HG02798 (cell line): ENCODE results near the gene DNASE1.

Experiments
- ATAC-seq: cut with Tn5 transposase; IDR thresholded peaks from one replicate; pipeline ENCODE4 v1.9.1; 2021; ENCODE audit warnings: mild to moderate bottlenecking; ENCODE audit not compliant: unreplicated experiment, poor library complexity

DNASE1 gene

DNA sequence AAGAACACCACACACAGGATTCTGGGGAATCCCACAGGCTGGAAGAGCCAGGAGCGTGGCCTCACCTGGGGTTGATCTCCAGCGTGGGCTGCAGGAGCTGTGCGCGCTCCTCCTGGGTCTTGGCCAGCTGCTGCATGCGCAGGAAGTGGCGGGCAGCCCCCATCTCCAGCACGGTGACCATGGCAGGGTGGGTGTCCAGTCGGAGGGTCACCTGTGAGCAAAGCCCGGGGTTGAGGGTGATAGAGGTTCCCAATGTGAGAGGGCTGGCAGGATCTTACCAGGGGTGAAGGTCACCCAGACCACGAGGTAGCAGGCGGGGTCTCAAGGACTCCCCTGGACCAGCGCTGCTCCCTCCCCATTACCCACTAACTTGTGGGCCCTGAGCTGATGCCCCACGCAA is 7.4 kb downstream of the DNASE1 start:
- ATAC-seq, result no peak

DNA sequence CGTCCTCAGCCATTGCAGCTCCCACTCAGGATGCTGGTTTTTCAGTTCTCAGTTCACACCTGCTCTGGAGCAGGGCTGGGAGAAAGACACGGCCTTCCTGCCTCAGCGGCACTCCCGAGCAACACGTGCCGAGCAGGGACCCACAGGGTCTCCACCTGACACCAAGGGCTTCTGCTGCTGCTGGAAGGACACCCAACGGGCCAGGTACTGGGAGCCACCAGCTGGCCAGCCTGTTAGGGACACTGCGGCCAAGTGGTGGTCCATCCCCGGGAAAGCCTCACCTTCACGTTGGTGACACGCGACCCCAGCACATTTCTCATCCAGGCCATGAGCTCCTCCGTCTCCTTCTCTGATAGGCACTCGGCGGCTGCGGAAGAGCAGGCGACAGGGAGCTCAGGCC is 8.1 kb downstream of the DNASE1 start:
- no peak for ATAC-seq

DNA sequence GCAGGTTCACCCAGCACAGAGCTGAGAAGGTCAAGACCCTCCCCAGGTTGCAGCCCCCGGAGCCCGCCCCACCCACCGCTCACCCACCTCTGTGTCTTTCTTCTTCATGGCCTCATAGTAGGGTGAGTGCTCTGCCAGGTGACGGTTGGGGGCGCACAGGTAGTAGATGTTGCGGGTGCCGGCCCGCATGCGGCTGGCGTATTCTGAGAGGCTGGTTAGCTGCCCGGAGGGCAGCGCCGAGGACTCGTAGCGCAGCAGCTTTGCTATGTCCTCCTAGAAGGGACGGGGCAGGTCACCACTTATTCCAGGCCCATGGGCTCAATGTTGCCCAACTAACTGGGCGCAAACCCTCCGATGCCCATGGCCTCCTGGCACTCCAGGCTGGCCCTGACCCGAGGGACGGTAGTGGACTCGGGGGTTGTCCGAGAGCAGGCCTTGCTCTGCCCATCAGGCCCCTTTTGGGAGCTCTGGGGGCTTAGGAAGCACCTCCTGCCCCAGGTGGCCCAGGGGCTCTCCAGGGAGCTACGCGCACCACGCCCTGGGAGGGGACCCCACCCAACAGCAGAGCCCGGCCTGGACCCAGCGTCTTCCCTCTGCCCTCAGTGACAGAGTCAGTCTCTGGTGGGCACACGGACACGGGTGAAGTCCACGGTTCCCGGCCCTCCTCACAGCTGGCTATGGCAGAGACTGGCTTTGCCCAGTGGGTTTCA is 9.9 kb downstream of the DNASE1 start:
- ATAC-seq, result no peak

DNA sequence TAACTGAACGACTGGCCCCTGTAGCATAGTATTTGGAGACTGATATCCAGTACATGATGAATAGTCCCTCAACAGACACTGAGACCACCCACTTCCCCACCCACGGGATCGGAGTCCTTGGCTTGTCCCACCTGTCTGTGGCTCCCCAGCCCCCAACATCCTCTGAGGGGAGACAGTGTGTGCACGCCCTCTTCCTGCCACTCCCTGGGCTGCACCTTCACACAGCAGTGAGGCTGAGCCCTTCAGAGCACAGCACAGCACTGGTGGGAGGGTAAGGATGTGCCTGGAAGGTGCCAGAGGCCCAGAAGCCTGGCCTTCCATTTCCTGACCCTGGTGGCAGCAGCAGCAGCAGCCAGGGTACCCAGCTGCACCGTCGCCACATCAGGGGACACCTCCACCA is 11.0 kb downstream of the DNASE1 start:
- ATAC-seq, result no peak

DNA sequence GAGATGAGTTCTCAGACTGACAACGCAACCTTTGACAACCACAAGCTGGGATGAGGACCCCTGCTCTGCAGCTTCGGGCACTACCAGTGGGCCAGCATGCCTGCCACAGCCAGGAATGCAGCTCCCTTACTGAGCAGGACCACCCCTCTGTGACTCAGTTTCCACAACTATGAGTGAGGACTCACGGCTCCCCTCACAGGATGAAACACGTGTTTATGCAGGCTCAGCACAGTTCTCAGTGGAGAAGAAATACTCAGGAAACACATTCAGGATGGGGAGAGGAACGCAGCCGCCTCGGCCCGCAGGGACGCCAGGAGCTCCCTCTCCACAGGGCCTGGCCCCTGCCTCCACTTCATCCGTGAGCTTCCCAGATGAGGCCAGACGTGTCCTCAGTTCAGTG is 14.1 kb downstream of the DNASE1 start:
- ATAC-seq, result no peak

DNA sequence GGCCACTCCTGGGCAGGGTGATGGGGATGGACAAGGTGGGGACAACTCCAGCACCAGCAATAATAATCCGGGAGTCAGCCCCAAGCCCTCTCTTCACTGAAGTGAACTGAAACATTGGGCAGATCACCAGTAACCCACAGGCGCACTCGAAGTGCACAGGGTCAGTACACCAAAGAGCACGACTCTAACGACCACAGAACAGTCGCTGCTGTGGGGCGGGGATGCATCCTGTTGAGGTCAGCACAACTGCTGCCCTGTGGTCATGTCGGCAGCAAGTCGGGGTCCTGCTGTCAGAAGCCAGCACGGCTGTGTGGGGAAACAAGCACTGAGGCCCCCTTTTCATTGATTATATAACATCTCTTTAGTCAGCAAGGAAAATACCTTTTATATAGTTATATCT is 14.6 kb downstream of the DNASE1 start:
- ATAC-seq, result no peak

DNA sequence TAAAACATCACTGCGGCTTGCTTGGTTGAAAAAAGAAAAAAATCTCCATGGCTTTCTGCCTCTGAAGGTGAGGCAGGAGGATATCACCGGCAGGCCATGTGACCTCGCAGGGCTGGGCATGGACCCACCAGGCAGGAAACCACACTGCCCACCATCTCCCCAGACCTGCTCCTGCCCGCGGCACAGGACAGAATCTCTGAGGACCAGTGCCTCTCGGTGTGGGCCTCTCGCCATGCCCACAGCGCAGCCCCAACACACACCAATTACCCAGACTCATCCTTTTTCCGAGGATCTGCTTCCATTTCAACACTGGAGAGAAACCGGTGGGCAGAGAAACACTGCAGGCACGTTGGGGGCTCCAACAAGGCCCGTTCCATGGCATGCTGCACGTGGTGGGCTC is 16.2 kb downstream of the DNASE1 start:
- no peak for ATAC-seq

DNA sequence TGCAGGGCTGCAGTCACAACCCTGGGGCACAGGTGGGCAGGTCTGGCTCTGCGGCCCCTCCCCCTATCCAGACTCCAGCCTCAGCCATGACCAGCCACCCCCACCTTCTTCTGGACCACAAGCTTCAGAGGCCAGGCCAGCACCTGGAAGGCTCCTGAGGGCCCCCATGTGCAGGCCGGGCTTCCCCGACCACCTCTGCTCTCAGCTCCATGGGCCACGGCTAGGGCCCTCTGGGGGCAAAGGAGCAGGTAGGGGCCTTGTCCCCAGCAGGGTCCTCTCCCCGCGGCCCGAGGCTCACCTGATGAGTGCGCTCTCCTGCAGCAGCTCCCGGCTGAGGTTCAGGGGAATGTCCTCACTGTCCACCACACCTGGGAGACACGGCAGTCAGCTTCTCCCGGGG is 16.9 kb downstream of the DNASE1 start:
- ATAC-seq, result no peak

DNA sequence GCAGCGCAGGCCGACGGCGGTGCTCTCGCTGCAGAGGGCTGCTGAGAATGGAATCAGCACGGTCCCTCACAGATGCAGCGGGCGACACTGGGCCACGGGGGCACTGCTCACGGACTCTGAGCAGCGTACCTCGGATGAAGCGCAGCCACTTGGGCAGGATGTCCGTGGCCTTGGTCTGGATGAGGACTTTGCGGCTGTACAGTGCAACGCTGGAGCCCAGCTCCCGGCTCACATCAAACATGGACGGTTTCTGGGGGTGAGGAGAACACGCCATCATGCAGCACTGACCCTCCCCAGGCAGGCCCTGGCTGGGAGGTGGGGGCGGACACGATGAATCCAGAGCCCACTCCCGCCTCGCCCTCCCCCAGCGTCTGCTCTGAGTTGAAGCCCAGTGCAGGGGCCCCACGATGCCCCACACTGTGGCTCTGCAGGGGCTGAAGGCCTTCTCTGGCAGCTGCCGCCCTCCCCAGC is 18.1 kb downstream of the DNASE1 start:
- no peak for ATAC-seq

DNA sequence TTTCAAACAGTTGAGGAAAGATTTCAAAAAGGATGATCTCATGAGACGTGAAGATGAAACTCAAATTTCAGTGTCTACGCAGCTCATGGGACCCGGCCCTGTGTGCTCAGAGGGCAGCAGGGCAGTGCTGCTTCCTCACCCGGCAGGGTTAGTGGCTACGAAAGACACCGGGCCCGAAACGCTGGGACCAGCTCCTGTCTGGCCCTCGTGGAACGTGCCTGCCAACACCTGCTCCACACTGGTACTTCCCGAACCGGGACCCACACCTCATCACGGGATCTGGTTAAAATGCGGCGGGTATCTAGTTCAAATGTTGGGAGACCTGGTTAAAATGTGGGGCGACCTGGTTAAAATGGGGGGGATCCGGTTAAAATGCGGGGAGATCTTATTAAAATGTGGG is 18.7 kb downstream of the DNASE1 start:
- ATAC-seq, result no peak

DNA sequence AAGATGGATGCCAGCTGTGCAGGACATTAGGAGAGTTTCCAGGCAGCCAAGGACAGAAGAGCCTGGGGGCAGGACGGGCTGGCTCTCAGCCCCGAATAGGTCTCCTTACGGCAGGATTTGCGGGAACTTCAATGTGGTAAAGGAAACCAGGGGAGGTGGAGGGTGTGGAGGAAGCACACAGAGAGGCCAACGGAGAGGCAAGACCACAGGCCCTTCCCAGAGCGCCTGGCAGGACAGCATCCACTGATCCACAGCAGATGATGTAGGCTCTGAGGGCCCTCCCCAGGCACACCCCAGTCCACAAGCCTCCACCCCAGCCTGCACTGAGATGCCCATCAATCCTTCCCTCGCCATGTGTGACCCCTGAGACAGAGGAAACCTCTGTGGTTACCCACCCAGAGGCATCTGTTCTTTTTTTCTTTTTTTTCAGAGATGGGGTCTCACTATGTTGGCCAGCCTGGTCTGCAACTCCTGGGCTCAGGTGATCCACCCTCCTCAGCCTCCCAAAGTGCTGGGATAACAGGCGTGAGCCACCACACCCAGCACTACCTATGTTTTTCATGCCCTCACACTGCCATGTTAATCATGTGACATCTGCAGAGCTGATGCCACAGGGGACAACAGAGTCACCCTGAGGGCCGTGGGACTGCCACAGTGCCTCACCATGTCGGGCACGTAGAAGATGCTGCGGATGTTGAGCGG is 19.3 kb downstream of the DNASE1 start:
- no peak for ATAC-seq

DNA sequence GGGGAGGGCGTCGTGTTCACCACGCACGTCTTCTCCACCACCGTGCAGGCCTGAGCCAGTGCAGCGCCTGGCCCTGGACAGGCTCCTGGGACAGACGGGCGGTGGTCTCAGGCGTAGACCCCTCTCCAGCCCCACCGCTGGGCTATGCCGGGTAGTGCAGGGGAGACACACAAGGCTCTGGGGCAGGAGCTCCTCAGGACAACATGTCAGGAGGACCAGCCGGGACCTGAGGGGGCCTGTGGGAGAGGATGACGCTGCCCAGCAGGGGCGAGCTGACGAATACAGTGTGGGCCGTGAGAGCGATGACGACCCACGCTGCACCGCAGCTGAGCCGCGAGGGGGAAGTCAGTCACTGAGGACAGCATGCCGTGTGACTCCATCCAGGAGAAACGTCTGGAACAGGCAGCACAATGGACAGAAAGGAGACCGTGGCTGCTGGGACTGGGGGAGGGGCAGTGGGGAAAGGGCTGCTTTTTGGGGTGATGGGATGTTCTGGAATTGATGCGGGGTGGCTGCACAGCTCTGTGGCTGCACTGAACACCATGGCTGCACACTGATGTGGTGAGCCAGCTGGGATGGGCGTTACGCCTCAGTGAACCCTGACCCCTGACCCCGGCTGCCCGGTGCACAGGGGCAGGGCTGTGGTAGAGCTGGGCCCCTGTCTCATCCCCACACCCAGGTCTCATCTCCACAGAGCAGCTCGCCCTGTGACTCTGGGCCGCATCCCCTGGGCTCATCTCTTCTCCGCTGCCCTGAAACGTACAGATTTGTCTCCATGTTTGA is 20.2 kb downstream of the DNASE1 start:
- no peak for ATAC-seq

DNA sequence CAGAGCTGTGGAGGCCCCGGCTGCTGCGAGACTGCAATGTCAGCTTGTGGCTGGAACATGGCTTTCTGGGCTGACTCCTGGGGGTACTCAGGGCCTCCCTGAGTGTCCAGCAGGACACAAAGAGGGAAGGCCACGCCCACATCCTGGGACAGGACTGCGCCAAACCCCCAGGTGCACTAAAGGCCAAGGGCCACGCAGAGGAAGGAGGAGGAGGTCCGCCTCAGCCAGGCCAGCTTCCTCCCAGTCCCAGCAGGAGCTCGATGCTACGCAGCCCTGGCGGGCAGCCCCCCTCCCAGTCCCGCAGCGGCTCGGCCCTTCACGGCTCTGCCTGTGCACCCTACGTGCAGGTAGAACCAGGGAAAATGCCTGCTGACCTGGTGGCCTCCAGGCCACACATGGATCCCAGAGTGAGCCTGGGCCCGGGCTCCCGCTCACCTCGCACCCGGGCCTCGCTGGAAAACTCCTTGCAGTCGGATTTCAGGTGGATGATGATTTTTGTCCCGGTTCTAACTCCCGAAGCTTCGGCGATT is 21.2 kb downstream of the DNASE1 start:
- ATAC-seq, result no peak

DNA sequence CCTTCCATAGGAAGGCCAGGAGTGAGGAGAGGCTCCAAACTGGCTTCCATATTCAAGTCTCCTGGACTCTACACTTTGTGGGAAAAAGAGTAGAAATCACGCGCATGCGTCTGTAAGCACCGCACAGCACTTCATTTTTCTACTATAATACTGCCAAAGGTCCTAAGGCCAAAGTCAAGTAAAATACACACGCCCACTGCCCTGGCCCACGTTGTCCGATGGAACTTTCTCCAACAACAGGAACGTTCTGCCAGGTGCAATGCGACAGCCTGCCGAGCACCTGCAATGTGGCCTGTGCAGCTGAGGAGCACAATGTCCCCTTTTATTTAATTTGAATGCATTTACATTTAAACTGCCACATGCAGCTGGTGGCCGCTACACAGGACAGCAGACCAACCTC is 23.5 kb downstream of the DNASE1 start:
- ATAC-seq, result no peak

DNA sequence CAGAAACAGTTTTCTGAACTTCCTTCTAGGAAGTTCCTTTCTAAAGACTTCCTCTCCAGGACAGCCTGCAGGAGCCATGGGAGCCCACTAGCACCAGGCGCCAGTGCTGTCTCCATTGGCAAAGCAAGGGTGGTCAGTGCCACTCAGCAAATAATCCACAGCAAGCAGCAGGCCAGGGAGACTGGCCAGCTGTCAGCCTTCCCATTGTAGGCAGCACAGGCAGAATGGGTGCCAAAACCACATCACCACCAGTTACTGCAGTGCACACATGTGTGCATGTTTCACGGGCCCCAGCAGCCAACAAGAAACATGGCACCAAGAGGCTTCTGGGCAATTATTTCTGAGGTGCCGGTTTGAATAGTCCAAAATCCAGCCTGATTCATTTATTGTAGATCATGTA is 26.7 kb downstream of the DNASE1 start:
- ATAC-seq, result no peak

DNA sequence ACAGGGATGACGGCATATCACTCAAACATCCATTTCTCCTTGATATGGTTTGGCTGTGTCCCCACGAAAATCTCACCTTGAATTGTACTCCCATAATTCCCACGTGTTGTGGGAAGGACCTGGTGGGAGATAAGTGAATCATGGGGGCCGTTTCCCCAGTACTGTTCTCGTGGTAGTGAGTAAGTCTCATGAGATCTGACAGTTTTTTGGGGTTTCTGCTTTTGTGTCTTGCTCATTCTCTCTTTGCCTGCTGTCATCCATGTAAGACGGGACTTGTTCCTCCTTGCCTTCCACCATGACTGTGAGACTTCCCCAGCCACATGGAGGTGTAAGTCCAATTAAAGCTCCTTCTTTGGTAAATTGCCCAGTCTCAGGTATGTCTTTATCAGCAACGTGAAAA is 32.5 kb downstream of the DNASE1 start:
- ATAC-seq, result no peak

DNA sequence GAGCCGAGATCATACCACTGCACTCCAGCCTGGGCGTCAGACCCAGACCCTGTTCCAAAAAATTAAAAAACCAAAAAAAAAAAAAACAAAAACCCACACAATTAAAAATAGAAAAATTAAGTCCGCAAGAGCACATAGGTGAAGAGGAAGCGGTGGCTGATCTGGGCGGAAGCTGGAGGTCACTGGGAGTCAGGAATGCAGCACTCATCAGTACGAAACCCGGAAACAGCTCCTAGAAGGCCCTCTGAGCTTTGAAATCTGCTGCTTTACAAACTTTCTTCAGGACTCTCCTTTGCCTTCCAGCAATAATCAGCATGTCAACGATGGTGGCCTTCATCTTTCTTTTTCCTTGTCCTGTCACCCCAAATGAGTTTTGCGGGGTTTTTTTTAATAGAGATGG is 33.3 kb downstream of the DNASE1 start:
- ATAC-seq, result no peak

DNA sequence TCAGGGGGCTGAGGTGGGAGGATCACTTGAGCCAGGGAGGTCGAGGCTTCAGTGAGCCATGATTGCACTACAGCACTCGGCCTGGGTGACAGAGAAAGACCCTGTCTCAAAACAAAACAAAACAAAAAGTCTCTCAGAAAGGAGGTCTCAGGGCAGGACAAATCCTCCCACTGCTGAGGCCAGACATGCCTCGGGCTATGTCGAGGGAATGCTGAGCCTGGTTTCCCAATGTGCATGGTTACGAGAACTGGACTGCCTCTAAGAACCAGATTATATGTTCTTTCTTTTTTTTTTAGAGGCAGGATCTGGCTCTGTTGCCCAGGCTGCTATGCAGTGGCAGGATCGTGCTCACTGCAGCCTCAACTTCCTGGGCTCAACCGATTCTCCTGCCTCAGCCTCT is 35.2 kb downstream of the DNASE1 start:
- ATAC-seq, result no peak

DNA sequence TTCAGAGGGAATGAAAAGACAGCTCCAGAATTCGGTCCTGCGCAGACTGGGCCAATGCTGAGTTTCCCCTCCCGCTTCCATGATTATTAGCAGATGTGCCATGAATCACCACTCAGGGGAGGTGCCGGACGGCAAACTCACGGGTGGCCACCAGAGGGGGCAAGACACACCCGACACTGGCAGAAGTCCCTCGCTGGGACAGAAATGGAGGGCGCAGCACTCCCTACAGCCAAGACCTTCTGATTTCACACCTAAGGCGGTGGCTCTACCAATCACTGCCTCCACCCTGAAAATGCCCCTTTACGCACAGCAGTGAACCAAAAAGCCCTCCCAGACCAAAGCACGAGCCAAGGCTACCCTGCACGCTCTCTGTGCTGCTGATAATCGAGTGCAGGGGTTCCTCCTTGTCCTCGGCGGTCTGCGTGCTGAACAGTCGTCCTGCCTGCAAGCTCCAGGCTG is 36.0 kb downstream of the DNASE1 start:
- ATAC-seq, result peak; percentile 77

DNA sequence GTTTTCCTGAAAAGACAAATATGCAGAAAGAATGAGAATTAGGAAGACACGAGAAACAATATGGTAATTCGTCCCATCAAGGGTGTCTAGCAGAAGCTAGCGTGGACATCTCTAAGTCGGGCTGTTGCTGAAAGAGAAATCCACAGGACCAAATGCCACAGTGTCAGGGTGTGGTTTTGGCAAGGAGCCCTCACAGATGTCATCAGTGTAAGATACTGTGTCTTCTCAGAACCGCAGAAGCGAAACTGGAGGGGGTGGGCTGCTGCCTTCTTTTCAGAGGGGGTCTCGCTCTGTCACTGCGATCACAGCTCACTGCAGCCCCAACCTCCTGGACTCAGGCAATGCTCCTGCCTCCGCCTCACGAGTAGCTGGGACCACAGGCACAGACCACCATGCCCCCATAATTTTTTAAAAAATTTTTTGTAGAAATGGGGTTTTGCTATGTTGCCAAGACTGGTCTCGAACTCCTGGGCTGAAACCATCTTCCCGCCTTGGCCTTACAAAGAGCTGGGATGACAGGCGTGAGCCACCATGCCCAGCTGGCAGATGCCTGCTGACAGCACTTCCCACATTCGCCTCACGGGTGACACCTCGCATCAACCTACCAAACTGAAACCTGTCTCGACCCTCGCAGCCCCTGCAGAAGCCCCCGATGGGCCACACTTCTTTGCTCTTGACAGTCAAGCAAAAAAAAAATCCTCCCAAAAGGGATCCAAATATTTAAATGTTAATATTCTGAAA is 36.7 kb downstream of the DNASE1 start:
- ATAC-seq, result no peak
